ENCODE results near the gene FBXL20. TPM values are rescaled to one million over a fixed set of nuclear protein-coding genes. Genes with fewer than 3 reads are reported as not detected.

Gene FBXL20
- total and polyA plus RNA-seq, 2 donors (not counting 3 experiments of a cell fraction or from before 2014, with no cell fraction given): 4.6 to 18.0 TPM

GRCh38 chr17:39237586-39237985, 163.8 kb downstream of the FBXL20 start:
- FAIRE-seq (no peak), DNase-seq (ENCODE audit: low read depth, low spot score) (no peak)
- H2AFZ ChIP-seq (ENCODE audit: low read depth, low read length): no peak overlapping the region
- no peak overlapping the region for H3K9ac ChIP-seq (replicated peaks; ENCODE audit: extremely low read depth, insufficient read depth, low read length)
- ChIA-PET POLR2A (no interaction called here), CTCF (interaction anchor here (1.1 to 12.5 kb wide), 9 partner anchors 8 to 254 kb away, joined by 3 to 420 read pairs (median 8); partner anchors contain the start of gene STAC2)
- peaks cover 4 to 5% of the 10 kb centered on the region in 2 experiments for H3K27me3 ChIP-seq (ENCODE audit: control insufficient read depth in 2 of 2, insufficient read depth in 2 of 2, low read length in 2 of 2)
- no peak overlapping the region for H3K4me2 ChIP-seq (ENCODE audit: insufficient read depth, low read length)
- no peak overlapping the region for H3K4me3 ChIP-seq (replicated peaks in 1 of 3; ENCODE audit: insufficient read depth in 1 of 3, low read depth in 1 of 3, low read length in 3 of 3)
- no peaks in the 10 kb centered on the region for H3K9me1 ChIP-seq (replicated peaks; ENCODE audit: control insufficient read depth, extremely low read depth, insufficient read depth, low read length)
- intact Hi-C loops (cut with micrococcal nuclease) (no loop called here), dilution Hi-C loops (cut with MboI; ENCODE audit: extremely low pct_ligation_motif_present, low sequenced_read_pairs) (no loop called here)
- H3K4me1 ChIP-seq (ENCODE audit: control insufficient read depth, extremely low read depth, insufficient read depth, low read length): peaks cover 3% of the 10 kb centered on the region
- no peaks in the 10 kb centered on the region for H3K36me3 ChIP-seq (ENCODE audit: control insufficient read depth in 2 of 2, extremely low read depth in 1 of 2, insufficient read depth in 2 of 2, low read length in 2 of 2)
- H3K79me2 ChIP-seq (ENCODE audit: control insufficient read depth, insufficient read depth, low read length): no peaks in the 10 kb centered on the region
- no peak overlapping the region for H3K27ac ChIP-seq (ENCODE audit: insufficient read depth, low read depth, low read length)
- H3K9me3 ChIP-seq (replicated peaks; ENCODE audit: control insufficient read depth, insufficient read depth, low read length): no peaks in the 10 kb centered on the region
- BruUV-seq (replicated peaks): no TSS peak
- TF ChIP-seq POLR2A (IDR thresholded peaks at IDR 0.05; ENCODE audit: low read depth, low read length): no peak
- no peaks in the 10 kb centered on the region for H4K20me1 ChIP-seq (replicated peaks; ENCODE audit: control insufficient read depth, extremely low read depth, insufficient read depth, low read length)

- CTCF ChIA-PET: interaction anchor here (2.0 to 12.5 kb wide), 5 partner anchors 8 to 254 kb away, joined by 6 to 420 read pairs (median 13); partner anchors contain the start of gene RPL19
- peaks cover 3% of the 10 kb centered on the region for H3K4me1 ChIP-seq (ENCODE audit: control insufficient read depth, extremely low read depth, insufficient read depth, low read length)
- POLR2A ChIA-PET: no interaction called here
- H3K9me1 ChIP-seq (replicated peaks; ENCODE audit: control insufficient read depth, extremely low read depth, insufficient read depth, low read length): no peaks in the 10 kb centered on the region
- no peaks in the 10 kb centered on the region for H3K9me3 ChIP-seq (replicated peaks; ENCODE audit: control insufficient read depth, insufficient read depth, low read length)
- no peak overlapping the region for H2AFZ ChIP-seq (ENCODE audit: low read depth, low read length)
- TF ChIP-seq POLR2A (IDR thresholded peaks at IDR 0.05; ENCODE audit: low read depth, low read length): no peak
- no peak for TF ChIP-seq FOS (IDR thresholded peaks at IDR 0.05; ENCODE audit: borderline replicate concordance, insufficient read depth, low read length)
- TF ChIP-seq, protein P1, sequence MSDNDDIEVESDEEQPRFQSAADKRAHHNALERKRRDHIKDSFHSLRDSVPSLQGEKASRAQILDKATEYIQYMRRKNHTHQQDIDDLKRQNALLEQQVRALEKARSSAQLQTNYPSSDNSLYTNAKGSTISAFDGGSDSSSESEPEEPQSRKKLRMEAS (IDR thresholded peaks at IDR 0.05; ENCODE audit: insufficient read depth, insufficient read length): no peak
- no peak for TF ChIP-seq POLR2AphosphoS5 (IDR thresholded peaks at IDR 0.05; ENCODE audit: insufficient read depth, low read depth, low read length)
- TF ChIP-seq MYC (IDR thresholded peaks at IDR 0.05; ENCODE audit: low read depth, low read length): no peak
- TF ChIP-seq GATA2 (IDR thresholded peaks at IDR 0.05; ENCODE audit: insufficient read depth, insufficient read length, low read depth, low read length): no peak
- no peak for TF ChIP-seq JUN (IDR thresholded peaks at IDR 0.05; ENCODE audit: borderline replicate concordance, insufficient read depth, insufficient read length, low read depth)
- no peak for TF ChIP-seq EZH2 (IDR thresholded peaks at IDR 0.05; ENCODE audit: borderline replicate concordance, low read depth, low read length, severe bottlenecking)
- TF ChIP-seq CTCF (IDR thresholded peaks at IDR 0.05; ENCODE audit: extremely low read depth in 1 of 2, insufficient read depth in 1 of 2, low read depth in 1 of 2, low read length in 2 of 2): no peak
- no TSS peak for BruUV-seq (replicated peaks)
- H3K9ac ChIP-seq (replicated peaks; ENCODE audit: extremely low read depth, insufficient read depth, low read length): no peak overlapping the region
- intact Hi-C loops (cut with micrococcal nuclease) (no loop called here), dilution Hi-C loops (cut with MboI; ENCODE audit: extremely low pct_ligation_motif_present, low sequenced_read_pairs) (no loop called here)
- peaks cover 4 to 5% of the 10 kb centered on the region in 2 experiments for H3K27me3 ChIP-seq (ENCODE audit: control insufficient read depth in 2 of 2, insufficient read depth in 2 of 2, low read length in 2 of 2)
- no peak overlapping the region for H3K4me2 ChIP-seq (ENCODE audit: insufficient read depth, low read length)
- no peak overlapping the region for H3K4me3 ChIP-seq (replicated peaks in 1 of 3; ENCODE audit: insufficient read depth in 1 of 3, low read depth in 1 of 3, low read length in 3 of 3)
- no peaks in the 10 kb centered on the region for H4K20me1 ChIP-seq (replicated peaks; ENCODE audit: control insufficient read depth, extremely low read depth, insufficient read depth, low read length)
- DNase-seq (ENCODE audit: low read depth, low spot score) (no peak), FAIRE-seq (no peak)
- no peaks in the 10 kb centered on the region for H3K79me2 ChIP-seq (ENCODE audit: control insufficient read depth, insufficient read depth, low read length)
- no peaks in the 10 kb centered on the region for H3K36me3 ChIP-seq (ENCODE audit: control insufficient read depth in 2 of 2, extremely low read depth in 1 of 2, insufficient read depth in 2 of 2, low read length in 2 of 2)
- H3K27ac ChIP-seq (ENCODE audit: insufficient read depth, low read depth, low read length): no peak overlapping the region
These were observed 164.4 kb downstream of the FBXL20 start for GRCh38 chr17:39236981-39237441.

Data from endothelial cell of umbilical vein (primary cell).